ENCODE data around the gene PGA4.
"Not testable (repeated sequence)": the region's sequence is repeated elsewhere in the genome, so short reads cannot be mapped to it uniquely, and the experiment has no call there.

The PGA4 gene

GRCh38 chr11:61222047-61222446 is at the start of gene PGA4:
PGA4 (plus strand) TSS chr11:61222347; CDS start chr11:61222401, 54 bp downstream.
- not testable (repeated sequence) for H3K36me3 ChIP-seq (ENCODE audit: control insufficient read depth, insufficient read depth, low read length); H3K4me3 ChIP-seq (ENCODE audit: low read depth, low read length); H3K9me3 ChIP-seq (ENCODE audit: control insufficient read depth, insufficient read depth, low read length); H3K27me3 ChIP-seq (ENCODE audit: control insufficient read depth, insufficient read depth, low read length); H3K9ac ChIP-seq (ENCODE audit: low read depth, low read length); H3K4me1 ChIP-seq (ENCODE audit: control insufficient read depth, insufficient read depth, low read length)

DNA sequence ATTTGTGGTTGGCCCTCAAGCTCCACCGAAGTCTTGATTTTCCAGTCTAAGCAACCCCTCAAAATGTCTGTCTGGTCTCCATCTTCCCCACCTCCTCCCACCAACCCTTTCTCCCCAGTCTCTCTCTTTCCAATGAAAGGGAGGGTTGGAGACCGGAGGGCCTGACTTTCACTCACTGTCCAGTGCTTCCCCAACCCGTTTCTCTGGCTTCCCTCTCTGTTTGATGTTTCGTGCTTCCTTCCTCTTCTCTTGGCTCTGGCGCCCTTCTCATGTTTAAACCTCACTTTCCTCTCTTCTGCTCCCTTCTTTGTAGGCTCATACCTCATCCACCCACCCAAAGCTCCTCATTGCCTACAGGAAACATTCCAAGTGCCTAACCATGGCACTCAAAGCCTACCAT is 49.8 kb upstream of the PGA4 start:
- peaks cover 2% of the 10 kb centered on the region for H3K36me3 ChIP-seq (ENCODE audit: control insufficient read depth, insufficient read depth, low read length)
- H3K27me3 ChIP-seq (ENCODE audit: control insufficient read depth, insufficient read depth, low read length) = no peaks in the 10 kb centered on the region
- no peaks in the 10 kb centered on the region for H3K4me1 ChIP-seq (ENCODE audit: control insufficient read depth, insufficient read depth, low read length)

DNA sequence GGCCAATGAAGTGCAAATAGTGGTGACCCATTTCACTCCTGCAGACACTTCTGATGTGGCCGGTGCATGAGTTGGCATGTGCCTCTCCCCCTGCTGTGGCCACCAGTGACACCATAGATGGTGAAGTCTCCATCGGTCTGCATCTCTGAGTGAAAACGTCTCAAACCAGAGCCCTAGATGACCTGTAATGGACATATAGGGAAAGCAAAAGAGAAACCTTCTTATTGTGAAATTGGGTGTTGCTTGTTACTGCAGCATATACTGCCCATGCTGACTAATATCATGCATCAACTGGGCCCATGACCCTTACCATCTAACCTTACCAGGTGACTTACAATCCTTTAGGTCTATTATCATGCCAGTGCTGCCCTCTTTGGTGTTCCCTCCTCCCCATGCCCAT is 49.3 kb upstream of the PGA4 start:
- peaks cover 3% of the 10 kb centered on the region for H3K9me3 ChIP-seq (ENCODE audit: control insufficient read depth, insufficient read depth, low read length)
- no peak overlapping the region for H3K4me3 ChIP-seq (ENCODE audit: low read depth, low read length)
- H3K9ac ChIP-seq (ENCODE audit: low read depth, low read length) = no peak overlapping the region
- H3K36me3 ChIP-seq (ENCODE audit: control insufficient read depth, insufficient read depth, low read length) = peaks cover 2% of the 10 kb centered on the region
- H3K27me3 ChIP-seq (ENCODE audit: control insufficient read depth, insufficient read depth, low read length) = no peaks in the 10 kb centered on the region
- no peaks in the 10 kb centered on the region for H3K4me1 ChIP-seq (ENCODE audit: control insufficient read depth, insufficient read depth, low read length)

More for the DNA sequence above, 49.8 kb upstream of the PGA4 start:
- H3K9me3 ChIP-seq (ENCODE audit: control insufficient read depth, insufficient read depth, low read length) = peaks cover 3% of the 10 kb centered on the region
- H3K9ac ChIP-seq (ENCODE audit: low read depth, low read length) = no peak overlapping the region
- no peak overlapping the region for H3K4me3 ChIP-seq (ENCODE audit: low read depth, low read length)

DNA sequence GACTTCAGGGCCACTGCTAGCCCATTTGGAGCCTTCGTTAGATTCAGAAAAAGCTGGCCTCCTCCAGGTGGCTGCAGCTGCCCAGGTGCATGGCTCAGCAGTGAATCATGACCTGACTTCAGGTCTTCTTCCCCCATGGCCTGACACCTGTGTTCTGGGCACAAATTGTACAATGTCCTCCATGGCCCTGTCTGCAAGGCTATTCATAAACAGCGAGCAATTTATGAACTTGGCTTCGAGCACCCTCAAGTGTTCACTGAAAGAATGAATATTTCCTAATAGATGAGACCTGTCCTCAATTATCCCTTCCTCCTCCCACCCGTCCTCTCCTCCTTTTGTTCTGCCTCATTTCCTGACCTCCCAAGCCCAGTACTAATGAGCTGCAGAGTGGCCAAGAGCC is 48.7 kb upstream of the PGA4 start:
- peaks cover 2% of the 10 kb centered on the region for H3K36me3 ChIP-seq (ENCODE audit: control insufficient read depth, insufficient read depth, low read length)
- H3K9ac ChIP-seq (ENCODE audit: low read depth, low read length) = no peak overlapping the region
- H3K4me3 ChIP-seq (ENCODE audit: low read depth, low read length) = no peak overlapping the region
- no peaks in the 10 kb centered on the region for H3K4me1 ChIP-seq (ENCODE audit: control insufficient read depth, insufficient read depth, low read length)
- H3K27me3 ChIP-seq (ENCODE audit: control insufficient read depth, insufficient read depth, low read length) = no peaks in the 10 kb centered on the region
- H3K9me3 ChIP-seq (ENCODE audit: control insufficient read depth, insufficient read depth, low read length) = peaks cover 3% of the 10 kb centered on the region

DNA sequence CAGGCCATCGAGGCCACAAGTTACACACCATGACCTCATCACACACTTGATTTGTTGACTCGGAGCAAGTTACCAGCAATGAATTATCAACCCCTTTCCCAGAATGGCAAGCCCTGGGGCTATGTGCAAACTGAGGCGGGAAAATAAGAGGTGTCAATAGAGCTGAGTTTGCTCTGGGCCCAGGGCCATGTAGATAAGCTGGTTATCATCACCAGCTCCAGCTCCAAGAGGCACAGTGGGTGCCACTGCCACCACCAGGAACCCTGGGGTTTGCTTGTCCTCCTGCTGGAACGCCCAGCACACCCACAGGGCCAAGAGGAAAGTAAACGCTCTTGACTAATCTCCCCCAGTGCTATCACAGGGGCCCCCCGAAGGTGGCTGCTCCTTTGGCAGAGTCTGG is 47.9 kb upstream of the PGA4 start:
- Histone ChIP-seq H3K27me3 (ENCODE audit: control insufficient read depth, insufficient read depth, low read length) (no peaks in the 10 kb centered on the region), H3K9ac (ENCODE audit: low read depth, low read length) (no peak overlapping the region), H3K36me3 (ENCODE audit: control insufficient read depth, insufficient read depth, low read length) (peaks cover 2% of the 10 kb centered on the region), H3K4me3 (ENCODE audit: low read depth, low read length) (no peak overlapping the region), H3K4me1 (ENCODE audit: control insufficient read depth, insufficient read depth, low read length) (no peaks in the 10 kb centered on the region), H3K9me3 (ENCODE audit: control insufficient read depth, insufficient read depth, low read length) (peaks cover 3% of the 10 kb centered on the region)

DNA sequence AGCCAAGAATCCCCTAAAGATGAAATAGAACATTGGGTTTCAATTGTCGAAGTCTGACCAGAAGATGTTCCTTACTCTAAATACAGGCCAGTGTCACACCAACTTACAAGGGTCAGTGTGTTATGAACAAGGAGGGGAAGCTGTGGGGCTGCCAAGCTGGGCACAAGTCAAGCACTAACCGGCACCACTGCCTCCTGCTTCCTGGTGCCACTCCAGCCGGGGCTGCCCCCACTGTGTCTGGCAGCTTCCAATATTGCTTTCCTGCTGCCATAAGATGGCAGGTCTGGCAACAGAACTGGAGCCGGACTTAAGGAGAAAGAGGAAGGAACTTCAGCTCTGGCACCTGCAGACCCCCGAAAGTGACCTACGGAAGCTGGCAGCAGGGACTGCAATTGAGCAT is 47.2 kb upstream of the PGA4 start:
- no peaks in the 10 kb centered on the region for H3K4me1 ChIP-seq (ENCODE audit: control insufficient read depth, insufficient read depth, low read length)

GRCh38 chr11:61176446-61176845 is 45.7 kb upstream of the PGA4 start:
- Histone ChIP-seq H3K36me3 (ENCODE audit: control insufficient read depth, insufficient read depth, low read length) (peaks cover 2% of the 10 kb centered on the region), H3K9ac (ENCODE audit: low read depth, low read length) (no peak overlapping the region), H3K4me3 (ENCODE audit: low read depth, low read length) (no peak overlapping the region), H3K9me3 (ENCODE audit: control insufficient read depth, insufficient read depth, low read length) (peaks cover 3% of the 10 kb centered on the region), H3K4me1 (ENCODE audit: control insufficient read depth, insufficient read depth, low read length) (no peaks in the 10 kb centered on the region), H3K27me3 (ENCODE audit: control insufficient read depth, insufficient read depth, low read length) (no peaks in the 10 kb centered on the region)

More for the DNA sequence above, 47.2 kb upstream of the PGA4 start:
- H3K4me3 ChIP-seq (ENCODE audit: low read depth, low read length) = no peak overlapping the region
- no peak overlapping the region for H3K9ac ChIP-seq (ENCODE audit: low read depth, low read length)
- peaks cover 2% of the 10 kb centered on the region for H3K36me3 ChIP-seq (ENCODE audit: control insufficient read depth, insufficient read depth, low read length)
- no peaks in the 10 kb centered on the region for H3K27me3 ChIP-seq (ENCODE audit: control insufficient read depth, insufficient read depth, low read length)
- H3K9me3 ChIP-seq (ENCODE audit: control insufficient read depth, insufficient read depth, low read length) = peaks cover 3% of the 10 kb centered on the region

- not testable (repeated sequence) for H3K27me3 ChIP-seq (ENCODE audit: control insufficient read depth, insufficient read depth, low read length); H3K36me3 ChIP-seq (ENCODE audit: control insufficient read depth, insufficient read depth, low read length); H3K9me3 ChIP-seq (ENCODE audit: control insufficient read depth, insufficient read depth, low read length); H3K9ac ChIP-seq (ENCODE audit: low read depth, low read length); H3K4me3 ChIP-seq (ENCODE audit: low read depth, low read length); H3K4me1 ChIP-seq (ENCODE audit: control insufficient read depth, insufficient read depth, low read length)
These were observed 41.9 kb upstream of the PGA4 start for GRCh38 chr11:61180205-61180604.

- Histone ChIP-seq H3K9ac (ENCODE audit: low read depth, low read length) (no peak overlapping the region), H3K36me3 (ENCODE audit: control insufficient read depth, insufficient read depth, low read length) (no peaks in the 10 kb centered on the region), H3K27me3 (ENCODE audit: control insufficient read depth, insufficient read depth, low read length) (no peaks in the 10 kb centered on the region), H3K9me3 (ENCODE audit: control insufficient read depth, insufficient read depth, low read length) (no peaks in the 10 kb centered on the region), H3K4me1 (ENCODE audit: control insufficient read depth, insufficient read depth, low read length) (no peaks in the 10 kb centered on the region), H3K4me3 (ENCODE audit: low read depth, low read length) (no peak overlapping the region)
These were observed 40.7 kb upstream of the PGA4 start for GRCh38 chr11:61181489-61181888.

DNA sequence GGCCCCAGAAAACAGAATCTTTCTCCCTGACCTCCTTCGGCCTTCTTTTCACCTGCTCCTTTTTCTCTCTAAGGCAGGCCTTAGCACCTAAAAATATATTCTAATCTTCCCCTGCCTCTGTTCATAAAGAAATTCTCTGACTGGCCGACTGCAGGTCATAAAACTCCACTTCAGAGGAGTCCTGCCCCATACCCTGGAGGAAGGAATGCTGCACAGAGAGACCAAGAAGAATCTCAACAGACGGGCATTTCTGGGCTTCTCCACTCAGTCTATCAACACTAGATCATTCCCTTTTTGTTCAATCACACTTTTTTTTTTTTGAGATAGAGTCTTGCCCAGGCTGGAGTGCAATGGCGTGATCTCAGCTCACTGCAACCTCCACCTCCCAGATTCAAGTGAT is 38.5 kb upstream of the PGA4 start:
- H3K9ac ChIP-seq (ENCODE audit: low read depth, low read length) = no peak overlapping the region
- no peaks in the 10 kb centered on the region for H3K36me3 ChIP-seq (ENCODE audit: control insufficient read depth, insufficient read depth, low read length)
- no peak overlapping the region for H3K4me3 ChIP-seq (ENCODE audit: low read depth, low read length)
- no peaks in the 10 kb centered on the region for H3K9me3 ChIP-seq (ENCODE audit: control insufficient read depth, insufficient read depth, low read length)
- no peaks in the 10 kb centered on the region for H3K27me3 ChIP-seq (ENCODE audit: control insufficient read depth, insufficient read depth, low read length)
- no peaks in the 10 kb centered on the region for H3K4me1 ChIP-seq (ENCODE audit: control insufficient read depth, insufficient read depth, low read length)

DNA sequence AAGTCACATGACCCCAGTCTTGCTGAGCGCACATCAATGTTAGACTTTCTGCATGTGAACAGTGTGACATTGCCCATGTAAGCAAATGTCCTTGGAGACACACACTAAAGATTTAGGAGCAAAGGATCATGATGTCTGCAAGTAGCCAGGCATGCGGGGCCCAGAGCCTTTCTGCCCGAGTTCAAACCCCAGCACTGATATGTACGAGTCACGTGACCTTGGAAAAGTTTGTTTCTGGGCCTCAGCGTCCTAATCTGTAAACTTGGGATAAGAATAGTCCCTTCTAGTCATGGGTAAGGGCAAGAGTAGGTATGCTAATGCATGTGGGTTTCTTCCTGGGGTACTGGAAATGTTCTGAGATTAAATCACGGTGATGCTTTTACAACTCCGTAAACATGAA is 35.6 kb upstream of the PGA4 start:
- Histone ChIP-seq H3K4me3 (ENCODE audit: low read depth, low read length) (no peak overlapping the region), H3K27me3 (ENCODE audit: control insufficient read depth, insufficient read depth, low read length) (no peaks in the 10 kb centered on the region)

DNA sequence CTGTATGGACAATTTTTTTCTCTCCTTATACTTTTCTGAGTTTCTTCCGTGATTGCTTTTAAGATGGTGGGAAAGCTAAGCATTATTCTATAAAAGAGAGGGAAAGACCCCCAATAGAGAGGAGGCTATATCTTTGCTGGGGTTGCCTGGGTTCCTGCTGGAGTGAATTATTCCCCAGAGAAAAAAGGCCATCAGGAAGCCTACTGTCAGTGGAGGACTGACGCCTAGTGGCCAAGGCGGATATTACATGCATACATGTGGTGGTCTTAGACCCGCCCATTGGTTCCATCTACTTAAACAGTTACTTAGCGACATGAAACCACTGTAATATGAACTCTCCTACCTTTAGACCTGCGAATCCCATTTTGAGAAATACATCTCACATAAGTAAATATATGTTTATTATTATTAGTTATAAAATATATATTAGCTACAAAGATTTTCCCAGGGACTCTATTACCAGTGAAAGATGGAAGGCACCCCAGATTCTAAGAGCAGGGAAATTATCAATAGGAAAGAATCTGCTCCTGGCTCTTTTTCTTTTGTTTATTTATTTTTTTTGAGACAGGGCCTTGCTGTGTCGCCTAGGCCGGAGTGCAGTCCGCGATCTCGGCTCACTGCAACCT is 34.5 kb upstream of the PGA4 start:
- Histone ChIP-seq H3K9ac (ENCODE audit: low read depth, low read length) (no peak overlapping the region), H3K36me3 (ENCODE audit: control insufficient read depth, insufficient read depth, low read length) (no peaks in the 10 kb centered on the region), H3K27me3 (ENCODE audit: control insufficient read depth, insufficient read depth, low read length) (no peaks in the 10 kb centered on the region), H3K9me3 (ENCODE audit: control insufficient read depth, insufficient read depth, low read length) (no peaks in the 10 kb centered on the region), H3K4me1 (ENCODE audit: control insufficient read depth, insufficient read depth, low read length) (no peaks in the 10 kb centered on the region), H3K4me3 (ENCODE audit: low read depth, low read length) (no peak overlapping the region)

More for the DNA sequence above, 35.6 kb upstream of the PGA4 start:
- no peaks in the 10 kb centered on the region for H3K36me3 ChIP-seq (ENCODE audit: control insufficient read depth, insufficient read depth, low read length)
- no peaks in the 10 kb centered on the region for H3K4me1 ChIP-seq (ENCODE audit: control insufficient read depth, insufficient read depth, low read length)
- H3K9me3 ChIP-seq (ENCODE audit: control insufficient read depth, insufficient read depth, low read length) = no peaks in the 10 kb centered on the region
- H3K9ac ChIP-seq (ENCODE audit: low read depth, low read length) = no peak overlapping the region

Measured in iPS-15b (cell line).